Measurements from ENCODE around the gene SORCS2. TPM values are rescaled to one million over a fixed set of nuclear protein-coding genes. Genes with fewer than 3 reads are reported as not detected.

Gene SORCS2
- polyA plus RNA-seq, 3 donors, result 0.46 to 0.55 TPM; not detected in 1

DNA sequence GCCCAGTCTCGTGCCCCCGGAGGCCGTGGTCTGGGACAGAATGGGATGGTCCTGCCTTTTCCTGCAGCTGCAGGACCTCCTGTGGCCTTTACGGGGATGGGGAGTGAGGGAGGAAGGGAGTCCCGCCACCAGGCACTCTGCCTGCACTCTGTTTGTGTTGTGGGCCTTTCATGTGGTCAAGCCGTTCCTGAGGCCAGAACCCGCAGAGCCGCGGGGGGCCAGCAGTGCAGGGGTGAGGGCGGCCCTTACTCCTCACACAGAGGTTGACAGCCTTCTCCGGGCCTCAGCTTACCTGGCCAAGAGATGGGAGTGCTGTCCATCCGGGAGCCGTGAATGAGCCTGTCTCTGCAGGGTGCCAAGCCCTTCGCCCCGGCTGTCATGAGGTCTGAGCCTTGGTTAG lies 516.6 kb downstream of the SORCS2 start:
- Mint-ChIP-seq H3K27me3 (ENCODE audit: low read depth in 3 of 3) (peaks cover 0 to 6% (median 1%) of the 10 kb centered on the region in 3 donors), H3K36me3 (no peaks in the 10 kb centered on the region), H3K4me1 (peaks cover 2% of the 10 kb centered on the region), H3K27ac (no peak overlapping the region), H3K9me3 (peaks cover 0 to 2% (median 2%) of the 10 kb centered on the region in 7 donors), H3K4me3 (no peak overlapping the region)
- Histone ChIP-seq H3K9ac (ENCODE audit: insufficient read depth, low read length, poor library complexity, severe bottlenecking) (no peak overlapping the region), H3K36me3 (replicated peaks in 1 of 2; ENCODE audit: control insufficient read depth in 1 of 2, insufficient read depth in 2 of 2, low read length in 2 of 2) (no peaks in the 10 kb centered on the region), H3K4me1 (ENCODE audit: control insufficient read depth in 1 of 2, insufficient read depth in 2 of 2, low read length in 2 of 2) (no peaks in the 10 kb centered on the region), H3K27me3 (ENCODE audit: control insufficient read depth in 2 of 2, insufficient read depth in 2 of 2, low read length in 2 of 2) (no peaks in the 10 kb centered on the region), H3K27ac (ENCODE audit: low read depth in 1 of 2, low read length in 2 of 2) (no peak overlapping the region), H3K4me3 (replicated peaks in 1 of 3; ENCODE audit: low read depth in 2 of 3, low read length in 3 of 3) (no peak overlapping the region), H2AFZ (ENCODE audit: insufficient read depth, low read depth, low read length, poor library complexity, severe bottlenecking) (no peak overlapping the region), H3K4me2 (replicated peaks; ENCODE audit: extremely low read depth, low read length, poor library complexity, severe bottlenecking) (no peak overlapping the region), H4K20me1 (ENCODE audit: insufficient read depth, low read length) (no peaks in the 10 kb centered on the region), H3K9me3 (replicated peaks in 1 of 2; ENCODE audit: control insufficient read depth in 1 of 2, insufficient read depth in 1 of 2, low read length in 2 of 2) (peaks cover 0 to 2% of the 10 kb centered on the region in 2 donors), H3K79me2 (ENCODE audit: insufficient read depth, low read length) (no peaks in the 10 kb centered on the region)
- no peak for TF ChIP-seq CTCF (IDR thresholded peaks at IDR 0.05)
- 40% methylated on average over 14 of the region's 15 CpGs for WGBS (ENCODE audit: insufficient coverage)
- intact Hi-C loops (cut with micrococcal nuclease), result no loop called here
- DNase-seq, result no peak

DNA sequence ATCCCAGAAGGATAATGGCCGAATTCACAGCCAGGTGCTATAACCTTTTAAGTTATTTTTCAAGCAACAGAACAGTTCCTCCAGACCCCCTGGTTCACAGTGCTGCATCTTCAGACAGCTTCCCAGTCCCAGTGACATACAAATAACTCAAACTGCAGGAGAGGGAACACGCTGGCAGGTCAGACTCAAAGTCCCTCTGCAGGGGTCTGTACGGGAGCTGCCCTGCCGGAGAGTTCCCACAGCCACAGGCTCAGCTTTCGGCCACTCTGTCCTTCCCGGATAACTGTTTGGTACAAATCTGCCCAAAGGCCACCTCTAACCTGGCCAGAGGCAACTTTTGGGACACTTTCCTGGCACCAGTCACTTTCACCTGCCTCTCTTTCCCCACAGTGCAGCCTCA lies 517.1 kb downstream of the SORCS2 start:
- no peaks in the 10 kb centered on the region for H4K20me1 ChIP-seq (ENCODE audit: insufficient read depth, low read length)
- H3K27me3 Mint-ChIP-seq (ENCODE audit: low read depth in 3 of 3), result peaks cover 1 to 6% (median 3%) of the 10 kb centered on the region in 3 donors
- no peaks in the 10 kb centered on the region for H3K36me3 Mint-ChIP-seq
- peaks cover 0 to 7% of the 10 kb centered on the region in 2 donors for H3K9me3 ChIP-seq (replicated peaks in 1 of 2; ENCODE audit: control insufficient read depth in 1 of 2, insufficient read depth in 1 of 2, low read length in 2 of 2)
- H3K27ac ChIP-seq (ENCODE audit: low read depth in 1 of 2, low read length in 2 of 2), result no peak overlapping the region
- peaks cover 3 to 6% (median 6%) of the 10 kb centered on the region in 7 donors for H3K9me3 Mint-ChIP-seq
- no peak for DNase-seq
- no peak overlapping the region for H3K4me3 Mint-ChIP-seq
- H3K36me3 ChIP-seq (replicated peaks in 1 of 2; ENCODE audit: control insufficient read depth in 1 of 2, insufficient read depth in 2 of 2, low read length in 2 of 2), result no peaks in the 10 kb centered on the region
- H3K4me2 ChIP-seq (replicated peaks; ENCODE audit: extremely low read depth, low read length, poor library complexity, severe bottlenecking), result no peak overlapping the region
- H3K9ac ChIP-seq (ENCODE audit: insufficient read depth, low read length, poor library complexity, severe bottlenecking), result no peak overlapping the region
- no peak overlapping the region for H3K4me3 ChIP-seq (replicated peaks in 1 of 3; ENCODE audit: low read depth in 2 of 3, low read length in 3 of 3)
- no peaks in the 10 kb centered on the region for H3K27me3 ChIP-seq (ENCODE audit: control insufficient read depth in 2 of 2, insufficient read depth in 2 of 2, low read length in 2 of 2)
- H3K27ac Mint-ChIP-seq, result no peak overlapping the region
- H2AFZ ChIP-seq (ENCODE audit: insufficient read depth, low read depth, low read length, poor library complexity, severe bottlenecking), result no peak overlapping the region
- no peak for TF ChIP-seq CTCF (IDR thresholded peaks at IDR 0.05)
- 95% methylated on average over 5 of the region's 6 CpGs for WGBS (ENCODE audit: insufficient coverage)
- H3K79me2 ChIP-seq (ENCODE audit: insufficient read depth, low read length), result no peaks in the 10 kb centered on the region
- intact Hi-C loops (cut with micrococcal nuclease), result no loop called here
- H3K4me1 ChIP-seq (ENCODE audit: control insufficient read depth in 1 of 2, insufficient read depth in 2 of 2, low read length in 2 of 2), result no peaks in the 10 kb centered on the region
- peaks cover 2% of the 10 kb centered on the region for H3K4me1 Mint-ChIP-seq

All from CD14-positive monocyte (primary cell).